ENCODE results near the gene ANKUB1. TPM values are rescaled to one million over a fixed set of nuclear protein-coding genes. Genes with fewer than 3 reads are reported as not detected.

ANKUB1 gene
- total and polyA plus RNA-seq, 10 of the 15 experiments (the other 5 are each of a cell fraction or from before 2014, with no cell fraction given) = 0.08 TPM; not detected in 9

- no peaks in the 10 kb centered on the region for H4K20me1 ChIP-seq (ENCODE audit: control insufficient read depth, insufficient read depth)
- TF ChIP-seq, protein P1, sequence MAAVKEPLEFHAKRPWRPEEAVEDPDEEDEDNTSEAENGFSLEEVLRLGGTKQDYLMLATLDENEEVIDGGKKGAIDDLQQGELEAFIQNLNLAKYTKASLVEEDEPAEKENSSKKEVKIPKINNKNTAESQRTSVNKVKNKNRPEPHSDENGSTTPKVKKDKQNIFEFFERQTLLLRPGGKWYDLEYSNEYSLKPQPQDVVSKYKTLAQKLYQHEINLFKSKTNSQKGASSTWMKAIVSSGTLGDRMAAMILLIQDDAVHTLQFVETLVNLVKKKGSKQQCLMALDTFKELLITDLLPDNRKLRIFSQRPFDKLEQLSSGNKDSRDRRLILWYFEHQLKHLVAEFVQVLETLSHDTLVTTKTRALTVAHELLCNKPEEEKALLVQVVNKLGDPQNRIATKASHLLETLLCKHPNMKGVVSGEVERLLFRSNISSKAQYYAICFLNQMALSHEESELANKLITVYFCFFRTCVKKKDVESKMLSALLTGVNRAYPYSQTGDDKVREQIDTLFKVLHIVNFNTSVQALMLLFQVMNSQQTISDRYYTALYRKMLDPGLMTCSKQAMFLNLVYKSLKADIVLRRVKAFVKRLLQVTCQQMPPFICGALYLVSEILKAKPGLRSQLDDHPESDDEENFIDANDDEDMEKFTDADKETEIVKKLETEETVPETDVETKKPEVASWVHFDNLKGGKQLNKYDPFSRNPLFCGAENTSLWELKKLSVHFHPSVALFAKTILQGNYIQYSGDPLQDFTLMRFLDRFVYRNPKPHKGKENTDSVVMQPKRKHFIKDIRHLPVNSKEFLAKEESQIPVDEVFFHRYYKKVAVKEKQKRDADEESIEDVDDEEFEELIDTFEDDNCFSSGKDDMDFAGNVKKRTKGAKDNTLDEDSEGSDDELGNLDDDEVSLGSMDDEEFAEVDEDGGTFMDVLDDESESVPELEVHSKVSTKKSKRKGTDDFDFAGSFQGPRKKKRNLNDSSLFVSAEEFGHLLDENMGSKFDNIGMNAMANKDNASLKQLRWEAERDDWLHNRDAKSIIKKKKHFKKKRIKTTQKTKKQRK (IDR thresholded peaks at IDR 0.05; ENCODE audit: low read depth, low read length) = no peak
- TF ChIP-seq ZBED1 (IDR thresholded peaks at IDR 0.05; ENCODE audit: borderline replicate concordance) = no peak
- peak; percentile 13; the same call in 1 of the 2 replicates for TF ChIP-seq MTA2 (IDR thresholded peaks at IDR 0.05; ENCODE audit: low read depth)
- ChIA-PET CTCF (interaction anchor here (0.6 to 7.3 kb wide), 60 partner anchors 8 to 1071 kb away, joined by 3 to 253 read pairs (median 5); partner anchors contain the start of genes COMMD2 and WWTR1), POLR2A (interaction anchor here (0.5 to 1.7 kb wide), 7 partner anchors 35 to 186 kb away, joined by 3 to 7 read pairs (median 4); partner anchors contain the start of genes COMMD2 and WWTR1), RAD21 (ENCODE audit: unreplicated experiment) (interaction anchor here (0.7 to 5.6 kb wide), 26 partner anchors 10 to 204 kb away, joined by 3 to 122 read pairs (median 5); partner anchors contain the start of genes COMMD2 and WWTR1), SMC1A (ENCODE audit: uncharacterized antibody, unreplicated experiment) (interaction anchor here (0.7 to 9.7 kb wide), 45 partner anchors 10 to 229 kb away, joined by 3 to 231 read pairs (median 5); partner anchors contain the start of gene WWTR1)
- H3K79me2 ChIP-seq (ENCODE audit: control insufficient read depth, insufficient read depth, low read length) = no peaks in the 10 kb centered on the region
- ATAC-seq (peak; percentile 55), DNase-seq (ENCODE audit: low read depth, low spot score) (no peak), FAIRE-seq (no peak)
- no peak overlapping the region for H3K4me2 ChIP-seq (ENCODE audit: control insufficient read depth, insufficient read depth)
- H3K9me3 ChIP-seq (replicated peaks; ENCODE audit: control insufficient read depth, insufficient read depth, low read length) = peaks cover 2% of the 10 kb centered on the region; the same call in 2 of the 3 replicates
- H2AFZ ChIP-seq (ENCODE audit: control insufficient read depth, low read depth, low read length) = peak overlapping the region; percentile 61; the same call in 1 of the 2 replicates
- no peak overlapping the region for H3K9ac ChIP-seq (ENCODE audit: control insufficient read depth, insufficient read depth, low read length)
- in situ Hi-C loops (cut with MboI) = loop anchor here (5.0 kb wide), 1 partner anchor 155 kb away; no protein-coding TSS in a partner anchor
- H3K27ac ChIP-seq (ENCODE audit: control insufficient read depth, insufficient read depth) = no peak overlapping the region
- no peaks in the 10 kb centered on the region for H3K4me1 ChIP-seq (ENCODE audit: control insufficient read depth, insufficient read depth, low read length)
- no peaks in the 10 kb centered on the region for H3K27me3 ChIP-seq (replicated peaks in 1 of 2; ENCODE audit: control insufficient read depth in 2 of 2, insufficient read depth in 2 of 2, low read length in 1 of 2)
- intact Hi-C loops (cut with micrococcal nuclease; ENCODE audit: unreplicated experiment) = loop anchor here (1.0 to 2.0 kb wide), 4 partner anchors 58 to 205 kb away; partner anchors contain the start of gene WWTR1
- no peak overlapping the region for H3K4me3 ChIP-seq
- H3K36me3 ChIP-seq (ENCODE audit: control insufficient read depth in 2 of 2, insufficient read depth in 2 of 2, low read length in 1 of 2) = no peaks in the 10 kb centered on the region
- no TSS peak for BruUV-seq (replicated peaks)
- WGBS (ENCODE audit: insufficient coverage, insufficient replicate concordance, low lambda C conversion rate, missing lambda C conversion rate) = 68% methylated on average over 6 of the region's 6 CpGs
Observed at GRCh38 chr3:149716984-149717383, 75.4 kb downstream of the ANKUB1 start.

Data from GM12878 (cell line).